ENCODE data around the gene MYH11.
"Not testable (repeated sequence)": the region's sequence is repeated elsewhere in the genome, so short reads cannot be mapped to it uniquely, and the experiment has no call there.

The MYH11 gene

GRCh38 chr16:15807603-15808009 is 49.2 kb downstream of the MYH11 start:
- no peak for DNase-seq

GRCh38 chr16:15803618-15804017 is 53.2 kb downstream of the MYH11 start:
- no peak for DNase-seq

DNA sequence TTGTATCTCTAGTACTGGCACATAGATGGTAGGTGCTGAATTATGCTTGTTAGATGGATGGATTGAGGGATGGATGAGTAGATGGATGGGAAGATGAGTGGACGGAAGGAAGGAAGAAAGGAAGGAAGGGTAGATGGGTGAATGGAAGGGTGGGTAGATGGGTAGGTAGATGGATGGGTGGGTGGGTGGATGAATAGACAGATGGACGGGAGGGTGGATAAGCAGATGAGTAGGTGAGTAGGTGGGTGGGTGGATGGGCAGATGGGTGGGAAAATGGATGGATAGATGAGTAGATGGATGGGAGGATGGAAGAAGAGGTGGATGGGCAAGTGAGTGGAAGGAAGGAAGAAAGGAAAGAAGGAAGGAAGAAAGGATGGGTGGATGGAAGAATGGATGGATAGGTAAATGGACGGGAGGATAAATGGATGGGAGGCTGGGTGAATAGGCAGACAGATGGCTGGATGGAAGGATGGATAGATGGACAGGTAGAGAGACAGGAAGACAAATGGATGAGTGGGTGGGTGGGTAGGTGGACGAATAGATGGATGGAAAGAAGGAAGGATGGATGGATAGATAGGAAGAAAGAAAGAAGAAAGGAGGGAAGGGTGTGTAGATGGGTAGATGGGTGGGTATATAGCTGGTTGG is 56.9 kb downstream of the MYH11 start:
- no peak for DNase-seq

GRCh38 chr16:15798671-15799070 is 58.2 kb downstream of the MYH11 start:
- DNase-seq: no peak

GRCh38 chr16:15796885-15797284 is 59.9 kb downstream of the MYH11 start:
- no peak for DNase-seq

- DNase-seq: no peak
Observed at GRCh38 chr16:15795615-15796014, 61.2 kb downstream of the MYH11 start.

DNA sequence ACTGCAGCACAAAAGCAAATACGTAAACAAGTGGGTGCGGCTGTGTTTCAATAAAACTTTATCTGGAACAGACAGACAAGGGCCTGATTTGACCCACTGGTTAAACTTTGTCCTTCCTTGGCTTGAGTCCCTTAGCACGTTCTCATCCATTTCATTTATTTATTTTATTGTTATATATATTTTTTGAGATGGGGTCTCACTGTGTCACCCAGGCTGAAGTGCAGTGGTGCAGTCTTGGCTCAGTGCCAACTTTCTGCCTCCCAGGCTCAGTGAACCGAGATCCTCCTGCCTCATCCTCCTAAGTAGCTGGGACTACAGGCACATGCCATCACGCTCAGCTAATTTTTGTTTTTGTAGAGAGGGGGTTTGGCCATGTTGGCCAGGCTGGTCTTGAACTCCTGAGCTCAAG is 64.3 kb downstream of the MYH11 start:
- DNase-seq: no peak

DNA sequence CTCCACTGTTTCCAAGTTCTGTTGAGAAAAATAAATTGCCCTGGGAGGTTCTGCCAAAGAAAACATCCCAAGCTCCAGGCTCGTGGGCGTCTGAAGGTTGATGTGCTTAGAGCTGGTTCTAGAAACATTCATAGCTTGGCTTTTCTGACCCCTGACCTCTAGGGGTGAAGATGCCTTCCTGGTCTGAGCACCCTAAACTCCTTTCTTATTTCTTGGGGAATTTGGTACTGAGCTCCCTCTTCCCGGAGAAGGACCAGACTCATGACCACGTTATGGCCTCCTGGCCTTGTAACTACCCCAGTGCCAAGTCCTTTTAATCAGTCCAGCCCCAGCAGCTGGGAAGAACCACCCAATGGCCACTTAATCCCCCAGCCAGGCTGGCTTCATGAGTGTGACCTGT is 66.4 kb downstream of the MYH11 start:
- DNase-seq: no peak

- DNase-seq: not testable (repeated sequence)
Observed at GRCh38 chr16:15789816-15790215, 67.0 kb downstream of the MYH11 start.

DNA sequence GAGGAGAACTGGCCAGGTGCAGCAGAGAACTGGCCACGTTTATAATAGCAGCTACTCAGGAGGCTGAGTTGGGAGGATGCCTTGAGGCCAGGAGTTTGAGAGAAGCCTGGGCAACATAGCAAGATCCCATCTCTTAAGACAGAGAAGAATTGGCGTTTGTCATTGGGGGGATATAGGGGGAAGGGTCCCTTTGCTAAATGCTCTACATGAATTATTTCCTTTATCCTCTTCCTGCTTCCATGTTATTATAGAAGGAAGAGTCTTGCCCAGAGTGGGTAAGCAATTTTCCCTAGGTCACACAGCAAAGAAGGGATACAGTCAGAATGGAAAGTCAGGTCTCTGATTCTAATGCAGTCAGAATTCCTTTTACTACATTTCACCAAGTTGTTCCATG is 68.0 kb downstream of the MYH11 start:
- DNase-seq: no peak

- no peak for DNase-seq
Observed at GRCh38 chr16:15786501-15786900, 70.3 kb downstream of the MYH11 start.

DNA sequence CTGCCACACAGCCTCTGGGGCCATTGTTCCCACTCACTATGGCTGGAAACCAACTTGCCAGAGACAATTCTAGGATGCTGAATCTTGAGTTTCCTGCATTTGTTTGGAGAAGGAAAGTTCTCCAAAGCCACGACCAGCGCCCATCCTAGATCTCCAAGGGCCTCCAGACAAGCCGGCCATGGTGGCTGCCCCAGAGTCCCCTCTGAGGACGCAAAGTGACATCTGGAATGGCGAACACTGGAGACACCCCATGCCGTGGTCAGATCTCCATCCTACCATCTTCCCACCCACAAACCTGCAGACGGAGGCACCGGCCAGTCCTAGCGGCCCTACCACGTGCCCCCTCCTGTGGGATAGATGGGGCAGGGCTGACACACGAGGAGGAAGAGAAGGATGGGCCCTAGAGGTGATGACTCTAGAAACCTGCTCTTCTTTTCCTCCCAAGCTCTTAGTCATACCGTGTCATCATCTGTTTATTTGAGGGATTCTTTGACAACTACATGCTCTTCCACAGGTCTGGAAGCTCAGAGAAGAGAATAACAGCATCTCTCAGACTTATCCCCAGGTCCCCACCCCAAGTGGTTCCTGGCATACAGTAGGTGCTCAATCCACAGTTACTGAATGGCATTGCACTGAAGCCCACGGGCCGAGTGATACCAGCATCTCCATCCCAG is 71.3 kb downstream of the MYH11 start:
- DNase-seq: no peak

- no peak for DNase-seq
Observed at GRCh38 chr16:15783985-15784384, 72.8 kb downstream of the MYH11 start.

GRCh38 chr16:15782573-15783365 is 74.1 kb downstream of the MYH11 start:
- DNase-seq: no peak

DNA sequence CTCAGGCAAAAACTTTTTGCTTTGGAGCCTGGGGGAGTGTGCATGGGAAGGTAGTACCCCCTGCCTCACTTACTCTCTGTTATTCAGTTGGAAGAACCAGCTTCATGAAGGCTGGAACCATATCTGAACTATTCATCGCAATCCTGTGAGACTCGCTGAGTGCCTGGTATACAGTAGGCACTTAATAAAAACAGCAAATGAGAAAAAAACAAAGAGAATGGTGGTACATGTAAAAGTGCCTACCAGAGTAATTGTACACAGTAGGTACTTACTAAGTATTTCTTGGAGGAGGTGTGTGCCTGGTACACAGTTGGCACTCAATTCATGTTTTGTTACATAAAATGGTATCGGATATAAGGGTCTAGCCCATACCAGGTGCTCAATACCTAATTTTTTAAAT is 75.2 kb downstream of the MYH11 start:
- DNase-seq: no peak

GRCh38 chr16:15780805-15781204 is 76.0 kb downstream of the MYH11 start:
- no peak for DNase-seq

DNA sequence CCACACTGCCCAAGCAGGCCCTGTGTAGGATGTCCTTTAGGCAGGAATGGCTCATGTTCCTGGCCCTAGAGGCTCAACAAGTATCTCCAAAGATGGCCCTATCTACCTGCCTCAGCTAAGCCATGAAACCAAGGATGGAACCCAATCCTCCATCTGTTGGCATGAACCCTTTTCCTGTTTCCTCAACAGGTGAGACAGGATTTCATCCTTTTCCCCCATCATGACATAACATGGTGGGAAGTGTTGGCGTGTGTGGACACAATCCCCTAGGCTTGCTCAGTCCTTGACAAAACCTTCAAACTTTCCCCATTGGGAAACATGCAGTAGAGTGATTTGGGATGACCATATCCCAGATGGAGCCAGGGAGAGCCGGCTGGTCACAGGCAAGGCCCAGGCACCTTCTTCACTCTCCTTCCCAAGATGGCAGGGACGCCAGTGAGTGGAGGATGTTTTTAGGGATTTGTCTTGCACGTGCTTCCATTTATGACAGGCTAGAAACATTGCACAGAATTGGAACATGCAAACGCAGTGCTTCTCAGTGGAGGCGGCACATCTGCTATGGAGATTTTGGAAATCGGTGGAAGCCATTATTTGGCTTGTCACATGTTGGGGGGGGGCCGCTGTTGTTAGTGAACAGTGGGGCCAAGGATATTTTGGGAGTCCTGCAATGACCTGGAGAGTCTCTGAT is 77.0 kb downstream of the MYH11 start:
- DNase-seq: no peak

GRCh38 chr16:15778999-15779614 is 77.7 kb downstream of the MYH11 start:
- DNase-seq: no peak

DNA sequence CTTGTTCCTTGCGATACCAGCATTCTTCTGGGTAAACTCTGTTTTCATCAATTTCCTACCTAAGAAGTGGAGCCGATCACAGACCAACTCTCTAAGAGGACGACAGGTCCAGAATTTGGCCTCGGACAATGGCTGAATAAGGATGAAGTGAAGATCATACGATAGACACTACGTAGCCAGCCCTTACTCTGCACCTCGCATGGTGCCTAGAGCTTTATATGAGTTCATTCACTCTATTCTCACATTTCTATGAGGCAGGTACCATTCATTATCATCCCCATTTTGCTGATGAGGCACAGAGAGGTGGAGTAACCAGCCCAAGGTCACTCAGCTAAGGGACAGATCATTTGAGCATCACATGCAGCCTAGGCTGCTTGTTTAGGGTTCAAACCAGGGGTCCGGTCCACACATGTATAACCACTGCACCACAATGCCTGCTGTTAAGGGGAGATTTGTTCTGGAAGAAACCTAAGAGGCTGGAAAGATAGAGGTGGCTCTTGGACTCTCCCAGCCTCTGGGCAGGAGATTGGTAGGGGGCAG is 78.6 kb downstream of the MYH11 start:
- no peak for DNase-seq

DNA sequence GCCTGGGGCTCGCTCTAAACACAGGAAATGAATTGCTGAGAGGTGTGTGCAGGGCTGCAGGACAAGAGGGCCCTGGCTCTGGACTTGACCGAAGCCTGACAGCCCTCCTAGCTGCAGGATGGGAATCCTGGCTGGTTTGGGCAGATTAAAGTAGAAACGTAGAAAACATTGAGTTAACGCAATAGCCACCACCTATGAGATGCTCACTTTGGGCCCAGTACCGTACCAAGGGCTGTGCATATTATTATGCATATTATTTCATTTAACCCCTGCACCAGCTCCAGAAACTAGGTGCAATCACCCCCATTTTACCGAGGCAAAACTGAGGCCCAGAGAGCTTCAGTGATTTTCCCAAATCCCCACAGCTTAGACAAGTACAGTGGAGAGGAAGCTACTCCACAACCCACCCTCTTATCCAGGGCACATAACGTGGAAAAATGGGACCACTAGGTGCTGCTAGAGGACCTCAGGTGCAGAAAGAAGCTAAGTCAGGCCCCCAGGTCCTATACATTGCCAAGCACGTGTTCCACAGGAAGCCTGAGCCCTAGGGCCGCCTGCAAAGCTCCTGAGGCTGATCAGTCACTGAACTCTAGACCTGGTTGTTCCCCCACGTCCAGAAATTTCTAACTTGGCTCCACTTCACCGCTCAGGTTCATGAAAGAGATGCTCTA is 79.2 kb downstream of the MYH11 start:
- DNase-seq: peak; percentile 3

- no peak for DNase-seq
Observed at GRCh38 chr16:15776572-15776971, 80.3 kb downstream of the MYH11 start.

DNA sequence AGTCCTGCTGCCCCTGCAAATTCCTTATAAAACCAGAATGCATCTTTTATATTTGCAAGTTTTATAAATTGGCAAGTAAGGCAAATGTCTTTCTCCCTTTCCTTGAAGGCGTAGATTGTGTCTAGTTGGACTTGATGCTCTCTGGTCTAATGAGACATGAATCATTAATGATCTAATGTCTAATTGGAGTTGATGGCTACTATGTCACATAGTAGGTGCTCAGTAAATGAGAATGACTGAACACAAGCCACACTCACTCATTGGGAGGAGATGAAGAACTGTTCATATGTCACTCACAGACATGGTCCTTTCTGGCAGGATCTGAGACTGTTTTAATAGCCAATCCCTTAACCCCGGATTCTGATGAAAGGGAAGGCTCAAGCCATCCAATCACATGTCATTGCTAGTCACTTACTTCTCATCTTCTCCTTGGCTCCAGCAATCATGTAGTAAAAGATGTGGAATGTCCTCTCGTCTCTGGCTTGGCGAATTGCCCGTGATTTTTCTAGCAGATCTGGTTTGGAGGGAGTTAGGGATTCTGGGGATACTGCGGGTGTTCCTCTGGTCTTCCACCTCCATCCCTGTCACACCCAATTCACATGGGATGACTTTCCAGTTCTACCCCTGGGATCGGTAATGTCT is 81.0 kb downstream of the MYH11 start:
- DNase-seq: no peak
